Smooth muscle cell (in vitro differentiated cells): ENCODE results near the gene PLD1. TPM values are rescaled to one million over a fixed set of nuclear protein-coding genes. Genes with fewer than 3 reads are reported as not detected.

Experiments used
- DNase-seq: peaks from one replicate; lab custom pipeline; 2025; ENCODE audit not compliant: unreplicated experiment; lab: John Stamatoyannopoulos, UW
- H2AFZ ChIP-seq: fragments of 200-600 bp; sonication (generic); 2 replicates; pipeline ENCODE4 v1.6.0; 2016; ENCODE audit warnings: antibody characterized with exemption, low read depth, mild to moderate bottlenecking
- H3F3A ChIP-seq: fragments of 200-600 bp; sonication (generic); 2 replicates; pipeline ENCODE4 v1.6.0; 2017; ENCODE audit warnings: antibody characterized with exemption, low read depth
- H3K27ac ChIP-seq: fragments of 200-600 bp; sonication (generic); 2 replicates; pipeline ENCODE4 v1.5.1; 2016; ENCODE audit warnings: low read depth, mild to moderate bottlenecking
- H3K27me3 ChIP-seq: fragments of 200-600 bp; sonication (generic); 2 replicates; pipeline ENCODE4 v1.6.1; 2016; ENCODE audit warnings: low read depth, mild to moderate bottlenecking
- H3K36me3 ChIP-seq: fragments of 200-600 bp; sonication (generic); 2 replicates; pipeline ENCODE4 v1.5.1; 2016; ENCODE audit warnings: low read depth
- H3K4me1 ChIP-seq: fragments of 200-600 bp; sonication (generic); 2 replicates; pipeline ENCODE4 v1.5.1; 2016; ENCODE audit warnings: low read depth
- H3K4me2 ChIP-seq: fragments of 200-600 bp; sonication (generic); 2 replicates; pipeline ENCODE4 v1.6.0; 2016; ENCODE audit warnings: mild to moderate bottlenecking
- H3K4me3 ChIP-seq: fragments of 200-600 bp; sonication (generic); 2 replicates; pipeline ENCODE4 v1.5.1; 2016; ENCODE audit warnings: mild to moderate bottlenecking
- H3K79me2 ChIP-seq: fragments of 200-600 bp; sonication (generic); 2 replicates; pipeline ENCODE4 v1.6.0; 2016; ENCODE audit warnings: low read depth, mild to moderate bottlenecking
- H3K9ac ChIP-seq: fragments of 200-600 bp; sonication (generic); 2 replicates; pipeline ENCODE4 v1.6.0; 2016; ENCODE audit warnings: low read depth
- H3K9me3 ChIP-seq: fragments of 200-600 bp; sonication (generic); replicated peaks from 2 replicates; pipeline ENCODE4 v1.5.1; 2016; ENCODE audit warnings: low read depth
- H4K20me1 ChIP-seq: fragments of 200-600 bp; sonication (generic); 2 replicates; pipeline ENCODE4 v1.6.0; 2016; ENCODE audit warnings: low read depth
- WGBS: methylation state at CpG from one replicate; pipeline ENCODE4 v1.1.7; 2016; ENCODE audit warnings: low lambda C conversion rate; 5-methylcytosine and 5-hydroxymethylcytosine counted together
- polyA plus RNA-seq: library from polyadenylated mRNA; unstranded; fragments of >200 nt; fragmentation: Nextera tagmentation; extraction: Ambion mirVana; gene quantifications from 2 replicates; pipeline ENCODE4 v1.2.1, GENCODE V29; 2016
- total RNA-seq: library from RNA; depleted of rRNA; stranded (reverse); fragments of >200 nt; gene quantifications from 2 replicates; pipeline ENCODE4 v1.2.3, GENCODE V29; 2014
- TF ChIP-seq, protein P1 (sequence below): fragments of 200-600 bp; sonication (generic); IDR thresholded peaks from 2 replicates; pipeline ENCODE4 v1.5.1; 2017; ENCODE audit warnings: borderline replicate concordance, mild to moderate bottlenecking, antibody characterized with exemption; ENCODE audit not compliant: insufficient read depth, poor library complexity, severe bottlenecking

PLD1 gene
- total and polyA plus RNA-seq, 2 experiments from 2014 or later, result 15.2 to 36.1 TPM

DNA sequence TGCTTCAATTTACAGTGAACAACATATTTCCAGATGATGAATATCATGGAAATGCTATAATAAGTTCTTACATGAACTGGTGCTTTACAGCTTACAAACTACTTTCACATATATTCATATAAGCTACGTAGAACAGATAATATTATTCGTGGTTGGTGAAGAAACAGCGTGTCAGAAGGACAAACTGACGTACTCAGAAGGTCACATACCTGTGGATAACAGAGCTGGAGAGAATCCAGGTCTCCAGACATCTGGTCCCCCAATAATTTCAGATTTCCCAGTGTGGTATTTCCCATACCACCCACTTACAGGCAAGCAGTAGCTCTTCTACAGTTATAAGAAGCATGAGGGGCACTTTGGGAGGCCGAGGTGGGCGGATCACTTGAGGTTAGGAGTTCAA lies 156.6 kb downstream of the PLD1 start:
- no peak overlapping the region for H3K27ac ChIP-seq
- H3K36me3 ChIP-seq, result peaks cover 1% of the 10 kb centered on the region
- no peaks in the 10 kb centered on the region for H4K20me1 ChIP-seq
- H3K9me3 ChIP-seq, result no peaks in the 10 kb centered on the region
- no peaks in the 10 kb centered on the region for H3K4me1 ChIP-seq
- no peak overlapping the region for H3K4me3 ChIP-seq
- H3K4me2 ChIP-seq, result no peak overlapping the region
- no peak for DNase-seq
- no peaks in the 10 kb centered on the region for H3F3A ChIP-seq
- H2AFZ ChIP-seq, result no peak overlapping the region
- no peaks in the 10 kb centered on the region for H3K27me3 ChIP-seq
- WGBS, result 94% methylated on average over 6 of the region's 6 CpGs
- TF ChIP-seq, protein P1, sequence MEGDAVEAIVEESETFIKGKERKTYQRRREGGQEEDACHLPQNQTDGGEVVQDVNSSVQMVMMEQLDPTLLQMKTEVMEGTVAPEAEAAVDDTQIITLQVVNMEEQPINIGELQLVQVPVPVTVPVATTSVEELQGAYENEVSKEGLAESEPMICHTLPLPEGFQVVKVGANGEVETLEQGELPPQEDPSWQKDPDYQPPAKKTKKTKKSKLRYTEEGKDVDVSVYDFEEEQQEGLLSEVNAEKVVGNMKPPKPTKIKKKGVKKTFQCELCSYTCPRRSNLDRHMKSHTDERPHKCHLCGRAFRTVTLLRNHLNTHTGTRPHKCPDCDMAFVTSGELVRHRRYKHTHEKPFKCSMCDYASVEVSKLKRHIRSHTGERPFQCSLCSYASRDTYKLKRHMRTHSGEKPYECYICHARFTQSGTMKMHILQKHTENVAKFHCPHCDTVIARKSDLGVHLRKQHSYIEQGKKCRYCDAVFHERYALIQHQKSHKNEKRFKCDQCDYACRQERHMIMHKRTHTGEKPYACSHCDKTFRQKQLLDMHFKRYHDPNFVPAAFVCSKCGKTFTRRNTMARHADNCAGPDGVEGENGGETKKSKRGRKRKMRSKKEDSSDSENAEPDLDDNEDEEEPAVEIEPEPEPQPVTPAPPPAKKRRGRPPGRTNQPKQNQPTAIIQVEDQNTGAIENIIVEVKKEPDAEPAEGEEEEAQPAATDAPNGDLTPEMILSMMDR, result no peak
- no peak overlapping the region for H3K9ac ChIP-seq
- H3K79me2 ChIP-seq, result no peaks in the 10 kb centered on the region

DNA sequence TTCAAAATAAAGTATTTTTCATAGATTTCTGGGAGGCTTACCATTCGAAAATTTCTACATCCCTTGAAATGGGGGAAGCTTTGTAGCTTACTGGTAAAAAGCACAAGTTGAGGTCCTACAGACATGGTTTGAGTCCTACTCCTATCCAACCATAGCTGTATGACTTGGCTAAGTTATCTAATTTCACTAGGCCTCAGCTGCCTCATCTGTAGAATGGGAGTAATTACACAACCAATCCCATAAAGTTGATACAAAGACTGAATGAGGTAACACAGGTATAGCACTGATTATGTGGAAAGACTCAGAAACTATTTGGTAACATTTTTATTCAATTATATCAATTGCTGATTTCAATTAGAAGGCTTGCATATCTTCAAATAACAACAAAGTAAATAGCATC lies 157.4 kb downstream of the PLD1 start:
- TF ChIP-seq, protein P1, result no peak
- H3K27me3 ChIP-seq, result no peaks in the 10 kb centered on the region
- H3K79me2 ChIP-seq, result no peaks in the 10 kb centered on the region
- WGBS, result 95% methylated on average over 1 of the region's 1 CpG
- H2AFZ ChIP-seq, result no peak overlapping the region
- no peaks in the 10 kb centered on the region for H3K36me3 ChIP-seq
- no peaks in the 10 kb centered on the region for H3K4me1 ChIP-seq
- DNase-seq, result no peak
- H3F3A ChIP-seq, result no peaks in the 10 kb centered on the region
- H4K20me1 ChIP-seq, result no peaks in the 10 kb centered on the region
- no peak overlapping the region for H3K27ac ChIP-seq
- no peak overlapping the region for H3K4me3 ChIP-seq
- no peak overlapping the region for H3K4me2 ChIP-seq
- no peak overlapping the region for H3K9ac ChIP-seq
- no peaks in the 10 kb centered on the region for H3K9me3 ChIP-seq

DNA sequence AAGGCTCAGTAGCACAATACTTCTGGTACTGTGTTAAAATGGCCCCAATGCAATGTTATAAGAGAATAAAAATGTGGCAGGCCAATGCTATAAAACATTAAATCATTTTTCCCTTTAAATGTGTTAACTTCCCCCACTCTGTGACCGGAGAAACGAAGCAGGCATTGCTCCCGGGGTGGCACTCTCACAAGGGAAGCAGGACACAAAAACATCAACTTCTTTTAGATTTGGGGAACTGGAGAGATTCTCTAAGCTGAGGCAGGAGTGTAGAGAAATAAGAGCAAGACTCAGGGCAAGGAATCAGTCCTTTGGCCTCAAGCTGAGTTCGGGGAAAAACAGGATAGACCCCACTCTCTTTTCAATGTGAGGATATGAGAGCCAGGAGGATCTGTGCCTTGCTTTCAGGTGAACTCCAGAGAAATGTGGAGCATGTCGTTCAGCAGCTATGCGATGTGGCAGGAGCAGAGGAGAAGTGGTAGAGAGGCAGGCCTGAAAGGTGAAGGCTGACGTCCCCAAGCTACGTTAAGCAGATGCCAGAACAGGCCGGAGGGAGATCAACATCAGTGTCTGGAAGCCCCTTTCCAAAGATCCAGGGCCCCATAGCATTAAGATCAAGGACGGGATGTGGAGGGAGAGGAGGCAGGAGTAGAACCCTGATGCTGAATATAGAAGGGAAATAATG lies 160.2 kb downstream of the PLD1 start:
- DNase-seq, result no peak
- Histone ChIP-seq H3K36me3 (no peaks in the 10 kb centered on the region), H3K4me1 (no peaks in the 10 kb centered on the region), H3K27ac (no peak overlapping the region), H3K4me2 (no peak overlapping the region), H3K9me3 (no peaks in the 10 kb centered on the region), H2AFZ (no peak overlapping the region), H3K9ac (no peak overlapping the region), H3K4me3 (no peak overlapping the region), H3K79me2 (no peaks in the 10 kb centered on the region), H4K20me1 (no peaks in the 10 kb centered on the region), H3F3A (no peaks in the 10 kb centered on the region), H3K27me3 (no peaks in the 10 kb centered on the region)
- 84% methylated on average over 10 of the region's 10 CpGs for WGBS
- TF ChIP-seq, protein P1, result no peak

DNA sequence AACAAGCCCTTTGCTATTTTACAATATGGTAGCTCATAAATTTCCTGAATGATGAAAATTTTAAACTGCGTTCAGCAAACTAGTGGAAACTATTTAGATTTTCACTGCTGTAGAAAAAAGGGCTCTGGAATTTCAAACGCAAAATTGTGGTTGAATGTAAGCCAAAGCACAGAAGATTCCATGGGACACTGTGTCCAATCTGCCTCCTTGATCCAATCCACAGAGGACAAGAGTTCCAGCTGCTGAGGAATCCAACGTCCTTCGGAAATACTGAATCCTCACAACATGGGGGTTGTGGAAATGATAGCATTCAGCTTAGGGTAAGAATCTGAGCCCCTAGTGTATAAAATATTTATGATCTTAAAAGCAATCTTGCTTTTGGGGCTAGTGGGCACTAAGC lies 161.0 kb downstream of the PLD1 start:
- Histone ChIP-seq H3K4me1 (no peaks in the 10 kb centered on the region), H2AFZ (no peak overlapping the region), H3K27ac (no peak overlapping the region), H4K20me1 (no peaks in the 10 kb centered on the region), H3K4me2 (no peak overlapping the region), H3K9me3 (no peaks in the 10 kb centered on the region), H3K27me3 (no peaks in the 10 kb centered on the region), H3K36me3 (no peaks in the 10 kb centered on the region), H3K9ac (no peak overlapping the region), H3K79me2 (no peaks in the 10 kb centered on the region), H3F3A (no peaks in the 10 kb centered on the region), H3K4me3 (no peak overlapping the region)
- WGBS, result 84% methylated on average over 4 of the region's 4 CpGs
- TF ChIP-seq, protein P1, result no peak
- no peak for DNase-seq
